HFFc6 (cell line): ENCODE measurements around the gene RNF150. TPM values are rescaled to one million over a fixed set of nuclear protein-coding genes. Genes with fewer than 3 reads are reported as not detected.

Experiments
- DNase-seq: peaks from one replicate; pipeline ENCODE4 v3.0.0-alpha.2; 2018
- H3K27ac Mint-ChIP-seq: 2 replicates; pipeline ENCODE4 v1.8.0; 2020; ENCODE audit warnings: mild to moderate bottlenecking, mixed read lengths
- H3K27me3 Mint-ChIP-seq: 2 replicates; pipeline ENCODE4 v1.8.0; 2021; ENCODE audit warnings: mild to moderate bottlenecking, moderate library complexity, mixed read lengths; ENCODE audit not compliant: insufficient read depth
- H3K36me3 Mint-ChIP-seq: 2 replicates; pipeline ENCODE4 v1.8.0; 2021; ENCODE audit warnings: low read depth, mixed read lengths
- H3K4me1 Mint-ChIP-seq: 2 replicates; pipeline ENCODE4 v1.8.0; 2020; ENCODE audit warnings: low read depth, mixed read lengths
- H3K4me3 Mint-ChIP-seq: 2 replicates; pipeline ENCODE4 v1.8.0; 2020; ENCODE audit warnings: mild to moderate bottlenecking, moderate library complexity, mixed read lengths
- H3K9me3 Mint-ChIP-seq: 2 replicates; pipeline ENCODE4 v1.8.0; 2020; ENCODE audit warnings: mild to moderate bottlenecking, mixed read lengths
- total RNA-seq, 6 experiments: library from RNA; stranded (reverse); fragmentation: NEBNext Ultra II Directional; extraction: Animal tissue kit (Norgen Biotek cat#: 25700); gene quantifications; 2 replicates in 1 of 6; 3 replicates in 5 of 6; pipeline ENCODE4 v1.2.3, GENCODE V29; 2021
- TF ChIP-seq, protein P1 (sequence below): fragments of 200-600 bp; sonication (generic); IDR thresholded peaks from 2 replicates; pipeline ENCODE4 v1.5.0; 2021; ENCODE audit warnings: antibody characterized with exemption, mild to moderate bottlenecking

The RNF150 gene
- total RNA-seq, 6 experiments from 2014 or later = 15.1 to 24.2 (median 20.7) TPM

GRCh38 chr4:140971077-140971792 is 162.0 kb downstream of the RNF150 start:
- Mint-ChIP-seq H3K36me3 (no peaks in the 10 kb centered on the region), H3K9me3 (no peaks in the 10 kb centered on the region), H3K27ac (no peak overlapping the region), H3K4me3 (no peak overlapping the region), H3K27me3 (no peaks in the 10 kb centered on the region), H3K4me1 (no peaks in the 10 kb centered on the region)
- TF ChIP-seq, protein P1, sequence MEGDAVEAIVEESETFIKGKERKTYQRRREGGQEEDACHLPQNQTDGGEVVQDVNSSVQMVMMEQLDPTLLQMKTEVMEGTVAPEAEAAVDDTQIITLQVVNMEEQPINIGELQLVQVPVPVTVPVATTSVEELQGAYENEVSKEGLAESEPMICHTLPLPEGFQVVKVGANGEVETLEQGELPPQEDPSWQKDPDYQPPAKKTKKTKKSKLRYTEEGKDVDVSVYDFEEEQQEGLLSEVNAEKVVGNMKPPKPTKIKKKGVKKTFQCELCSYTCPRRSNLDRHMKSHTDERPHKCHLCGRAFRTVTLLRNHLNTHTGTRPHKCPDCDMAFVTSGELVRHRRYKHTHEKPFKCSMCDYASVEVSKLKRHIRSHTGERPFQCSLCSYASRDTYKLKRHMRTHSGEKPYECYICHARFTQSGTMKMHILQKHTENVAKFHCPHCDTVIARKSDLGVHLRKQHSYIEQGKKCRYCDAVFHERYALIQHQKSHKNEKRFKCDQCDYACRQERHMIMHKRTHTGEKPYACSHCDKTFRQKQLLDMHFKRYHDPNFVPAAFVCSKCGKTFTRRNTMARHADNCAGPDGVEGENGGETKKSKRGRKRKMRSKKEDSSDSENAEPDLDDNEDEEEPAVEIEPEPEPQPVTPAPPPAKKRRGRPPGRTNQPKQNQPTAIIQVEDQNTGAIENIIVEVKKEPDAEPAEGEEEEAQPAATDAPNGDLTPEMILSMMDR = no peak
- no peak for DNase-seq

DNA sequence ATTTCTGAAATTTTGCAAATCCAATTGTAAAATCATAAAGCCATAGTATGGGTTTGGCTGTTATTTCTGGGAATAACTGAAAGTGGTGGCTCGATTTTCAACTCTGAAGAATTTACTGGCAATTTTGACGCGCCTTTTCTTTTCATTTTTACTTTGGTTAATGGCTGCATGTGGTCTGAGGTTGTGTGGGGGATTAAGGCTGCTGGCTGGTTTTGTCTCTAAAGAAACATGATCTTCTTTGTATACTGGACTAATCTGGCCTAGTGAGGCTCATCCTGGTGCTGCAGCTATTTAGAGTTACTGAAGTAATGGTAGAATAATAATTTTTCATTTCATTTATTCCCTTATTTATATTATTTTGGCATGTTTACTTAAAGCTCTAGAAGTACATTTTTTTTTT is 164.0 kb downstream of the RNF150 start:
- no peaks in the 10 kb centered on the region for H3K4me1 Mint-ChIP-seq
- H3K4me3 Mint-ChIP-seq = no peak overlapping the region
- no peaks in the 10 kb centered on the region for H3K27me3 Mint-ChIP-seq
- no peak for DNase-seq
- H3K9me3 Mint-ChIP-seq = no peaks in the 10 kb centered on the region
- H3K27ac Mint-ChIP-seq = no peak overlapping the region
- H3K36me3 Mint-ChIP-seq = no peaks in the 10 kb centered on the region
- TF ChIP-seq, protein P1 = no peak

- no peaks in the 10 kb centered on the region for H3K9me3 Mint-ChIP-seq
- no peak overlapping the region for H3K27ac Mint-ChIP-seq
- no peaks in the 10 kb centered on the region for H3K27me3 Mint-ChIP-seq
- no peak overlapping the region for H3K4me3 Mint-ChIP-seq
- no peaks in the 10 kb centered on the region for H3K4me1 Mint-ChIP-seq
- TF ChIP-seq, protein P1 = no peak
- DNase-seq = no peak
- H3K36me3 Mint-ChIP-seq = no peaks in the 10 kb centered on the region
Measured at GRCh38 chr4:140968371-140968770, 164.9 kb downstream of the RNF150 start.

DNA sequence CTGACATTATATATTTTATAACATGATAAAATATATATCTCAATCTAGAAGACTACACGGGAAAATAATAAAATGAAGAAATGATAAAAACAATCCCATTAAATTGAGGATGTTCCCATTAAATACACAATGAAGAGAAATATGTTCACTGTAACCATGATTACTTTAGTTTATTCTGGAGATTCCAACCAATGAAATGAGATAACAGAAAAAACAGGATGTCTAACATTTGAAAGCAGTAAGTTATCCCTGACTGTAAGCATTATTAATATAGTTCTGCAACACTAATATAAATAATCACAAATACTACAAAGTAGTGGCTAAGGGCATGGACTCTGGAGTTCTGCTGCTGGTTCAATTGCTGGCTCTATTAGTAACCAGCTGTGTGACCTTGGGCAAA is 169.4 kb downstream of the RNF150 start:
- H3K4me3 Mint-ChIP-seq = no peak overlapping the region
- no peak for DNase-seq
- H3K4me1 Mint-ChIP-seq = no peaks in the 10 kb centered on the region
- H3K27me3 Mint-ChIP-seq = no peaks in the 10 kb centered on the region
- no peak overlapping the region for H3K27ac Mint-ChIP-seq
- no peaks in the 10 kb centered on the region for H3K9me3 Mint-ChIP-seq
- H3K36me3 Mint-ChIP-seq = no peaks in the 10 kb centered on the region
- TF ChIP-seq, protein P1 = no peak

GRCh38 chr4:140955641-140956040 is 177.6 kb downstream of the RNF150 start:
- no peak overlapping the region; the same call in 1 of the 2 replicates for H3K27ac Mint-ChIP-seq
- H3K36me3 Mint-ChIP-seq = peaks cover 7% of the 10 kb centered on the region
- H3K4me3 Mint-ChIP-seq = no peak overlapping the region
- H3K4me1 Mint-ChIP-seq = peaks cover 15% of the 10 kb centered on the region
- DNase-seq = no peak
- no peaks in the 10 kb centered on the region; the same call in 1 of the 2 replicates for H3K27me3 Mint-ChIP-seq
- TF ChIP-seq, protein P1 = no peak
- H3K9me3 Mint-ChIP-seq = peaks cover 6% of the 10 kb centered on the region
